ENCODE measurements around the gene SDK1.
"Not testable (repeated sequence)": the region's sequence is repeated elsewhere in the genome, so short reads cannot be mapped to it uniquely, and the experiment has no call there.

Gene SDK1

DNA sequence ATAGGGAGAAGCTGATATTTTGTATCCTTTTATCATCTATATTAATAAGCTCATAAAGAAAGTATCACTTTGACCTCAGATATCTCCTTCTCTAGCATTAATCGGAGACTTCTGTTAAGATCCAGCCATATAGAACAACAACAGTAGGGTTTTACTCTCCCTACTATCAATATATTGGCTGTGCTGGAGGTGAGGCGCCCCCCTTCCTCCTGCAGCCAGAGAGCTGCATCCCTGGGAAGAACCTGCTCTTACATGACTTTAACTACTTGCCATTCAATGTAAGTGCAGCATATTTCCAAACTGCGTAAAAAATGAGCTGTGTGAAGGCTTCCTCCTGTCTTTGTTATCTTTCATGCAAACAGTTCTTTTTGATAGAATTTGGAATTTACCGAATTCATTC is 247.8 kb downstream of the SDK1 start:
- no peak for DNase-seq

DNA sequence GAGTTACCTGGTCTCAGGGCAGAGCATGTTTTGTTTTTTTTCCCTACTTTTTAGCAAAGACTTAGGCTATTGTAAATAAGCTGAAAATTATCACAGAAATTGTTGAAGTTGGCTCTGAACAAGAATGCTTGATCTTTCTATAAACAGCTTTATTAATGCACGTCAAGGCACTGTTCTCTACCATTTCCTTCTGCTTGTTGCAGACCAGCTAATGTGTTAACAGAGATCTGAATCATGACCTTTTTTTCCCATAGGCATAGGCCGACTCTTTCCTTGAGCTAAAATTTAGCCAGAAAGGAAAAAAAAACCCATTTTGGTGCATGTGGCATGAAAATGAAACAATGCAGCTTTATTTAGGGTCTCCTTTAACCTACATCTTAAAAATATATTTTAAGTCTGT is 248.5 kb downstream of the SDK1 start:
- DNase-seq, result no peak

GRCh38 chr7:3551536-3551935 is 250.5 kb downstream of the SDK1 start:
- no peak for DNase-seq

DNA sequence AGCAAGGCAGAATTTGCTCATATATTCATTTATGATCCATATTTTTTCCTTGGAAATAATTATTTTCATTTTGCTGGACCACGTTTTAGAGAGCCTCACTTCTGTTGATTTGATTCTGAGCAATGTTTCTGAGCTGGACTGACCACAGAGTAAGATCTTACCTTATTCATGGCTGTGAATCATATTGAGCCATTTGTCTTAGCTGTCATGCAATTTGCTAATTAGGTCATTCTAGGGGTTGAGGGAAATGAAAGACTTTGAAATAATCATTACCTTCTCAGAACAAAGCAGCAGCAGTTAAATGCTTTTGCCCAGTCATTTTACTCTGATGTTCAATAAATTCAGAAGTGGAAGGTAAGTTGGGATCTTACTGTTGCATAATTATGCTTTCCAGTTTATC is 251.4 kb downstream of the SDK1 start:
- DNase-seq, result no peak

DNA sequence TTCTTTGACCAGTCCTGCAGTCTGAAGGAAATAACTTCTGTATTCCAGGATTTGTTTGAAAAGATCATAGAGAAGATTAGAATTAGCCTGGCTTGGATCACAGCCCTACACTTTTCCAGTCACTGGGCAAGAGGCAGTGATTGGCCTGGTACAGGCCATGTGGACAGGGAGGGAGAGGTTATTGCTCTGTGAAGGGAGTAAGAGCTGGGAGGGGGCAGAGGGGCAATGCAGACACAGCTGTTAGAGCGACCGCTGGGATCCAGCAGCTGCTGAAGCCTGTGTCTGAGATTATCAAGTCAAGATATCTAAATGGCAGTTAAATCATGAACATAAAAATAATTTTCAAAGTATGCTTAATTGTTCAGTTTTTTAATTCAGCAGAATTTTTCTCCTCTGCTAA is 257.3 kb downstream of the SDK1 start:
- DNase-seq, result no peak

DNA sequence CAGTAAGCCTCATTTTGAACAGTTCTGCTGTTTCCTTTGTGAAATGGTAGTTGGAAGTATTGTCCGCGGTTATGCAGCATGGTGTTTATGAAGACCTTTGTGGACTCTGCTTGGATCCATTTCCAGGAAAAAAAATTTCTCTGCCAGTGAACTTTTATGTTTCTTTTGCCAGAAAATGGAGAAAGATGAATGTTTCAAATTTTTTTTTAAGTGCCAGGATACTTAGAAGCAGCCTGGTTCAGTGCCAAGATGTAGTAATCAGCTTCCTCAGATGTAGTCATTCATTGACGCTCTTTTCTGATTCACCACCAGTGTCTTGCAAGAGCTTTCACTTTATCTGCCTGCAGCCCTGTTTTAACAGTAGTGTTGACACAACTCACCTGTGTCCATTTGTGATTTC is 258.2 kb downstream of the SDK1 start:
- DNase-seq, result no peak

- no peak for DNase-seq
Observed at GRCh38 chr7:3560495-3560894, 259.4 kb downstream of the SDK1 start.

DNA sequence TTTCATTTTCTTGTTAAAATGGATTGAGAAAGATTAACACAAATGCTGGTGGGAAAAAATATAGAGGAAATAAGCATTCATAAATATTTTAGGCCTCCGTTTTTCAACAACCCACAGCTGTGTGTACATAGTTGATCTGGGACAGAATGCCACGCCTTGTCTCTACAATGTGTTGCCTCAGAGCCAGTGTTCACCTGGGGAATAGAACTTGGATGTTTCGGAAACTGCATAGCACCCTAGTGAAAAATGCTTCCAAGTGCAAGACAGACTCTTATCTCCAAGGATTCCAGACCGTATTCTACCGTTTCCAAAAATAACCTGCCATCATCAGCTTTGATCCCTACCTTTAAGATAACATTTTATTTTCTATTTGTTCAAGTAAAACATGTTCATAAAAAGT is 260.9 kb downstream of the SDK1 start:
- DNase-seq, result no peak

- DNase-seq, result no peak
Observed at GRCh38 chr7:3564231-3564630, 263.2 kb downstream of the SDK1 start.

GRCh38 chr7:3568516-3568915 is 267.5 kb downstream of the SDK1 start:
- no peak for DNase-seq

GRCh38 chr7:3569643-3570042 is 268.6 kb downstream of the SDK1 start:
- no peak for DNase-seq

- DNase-seq, result no peak
Observed at GRCh38 chr7:3573151-3573550, 272.1 kb downstream of the SDK1 start.

DNA sequence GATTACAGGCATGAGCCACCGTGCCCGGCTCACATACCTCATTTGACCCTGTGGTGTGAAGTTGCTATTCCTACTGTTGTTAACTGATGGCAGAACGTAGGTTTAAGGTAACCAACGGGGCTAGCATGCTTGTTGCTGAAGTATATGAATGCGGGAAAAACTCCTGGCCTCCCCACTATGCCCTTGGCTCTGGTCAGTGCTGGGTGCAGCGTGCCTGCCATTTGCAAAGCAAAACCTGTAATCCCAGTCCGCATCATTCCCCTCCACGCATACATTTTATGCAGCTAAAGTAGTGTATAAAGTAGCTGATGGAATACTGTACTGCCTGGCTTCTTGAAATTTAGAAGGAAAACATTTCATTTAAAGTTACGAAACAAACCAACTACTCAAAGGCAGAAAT is 273.3 kb downstream of the SDK1 start:
- no peak for DNase-seq

DNA sequence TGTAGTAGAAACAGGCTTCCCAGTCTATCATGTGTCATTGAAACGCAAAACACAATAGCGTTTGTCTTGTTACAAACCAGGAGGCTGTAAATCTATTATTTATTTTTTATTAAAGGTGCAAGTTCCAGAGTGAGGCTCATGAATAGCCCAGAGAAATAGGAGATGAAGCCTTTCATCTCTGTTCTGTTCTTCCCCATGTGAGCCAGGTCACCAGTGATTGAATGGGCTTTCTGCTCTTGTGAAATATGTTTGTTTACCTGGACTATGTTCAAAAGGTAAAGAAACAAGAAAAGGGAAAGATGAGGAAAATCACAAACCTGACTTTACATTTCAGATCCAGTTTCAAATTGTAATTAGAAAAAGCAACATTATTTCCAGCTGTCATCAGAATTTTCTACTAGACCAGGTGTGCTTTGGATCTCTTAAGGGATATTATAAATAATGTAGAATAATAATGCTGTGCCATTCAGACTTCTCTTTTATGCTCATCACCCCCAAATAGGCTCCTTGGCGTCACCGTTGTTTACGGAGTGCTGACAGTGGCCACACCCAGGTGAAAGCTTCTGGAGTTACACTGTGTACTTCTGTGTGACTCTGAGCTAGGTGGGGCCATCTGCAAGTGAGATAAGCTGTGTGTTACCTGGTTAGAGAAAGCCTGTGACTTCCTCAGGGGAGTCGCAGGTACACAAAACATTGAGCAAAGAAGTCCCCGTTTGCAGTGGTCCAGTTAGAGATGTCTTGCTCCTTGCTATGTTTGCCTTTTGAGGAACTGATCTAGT is 274.9 kb downstream of the SDK1 start:
- no peak for DNase-seq

DNA sequence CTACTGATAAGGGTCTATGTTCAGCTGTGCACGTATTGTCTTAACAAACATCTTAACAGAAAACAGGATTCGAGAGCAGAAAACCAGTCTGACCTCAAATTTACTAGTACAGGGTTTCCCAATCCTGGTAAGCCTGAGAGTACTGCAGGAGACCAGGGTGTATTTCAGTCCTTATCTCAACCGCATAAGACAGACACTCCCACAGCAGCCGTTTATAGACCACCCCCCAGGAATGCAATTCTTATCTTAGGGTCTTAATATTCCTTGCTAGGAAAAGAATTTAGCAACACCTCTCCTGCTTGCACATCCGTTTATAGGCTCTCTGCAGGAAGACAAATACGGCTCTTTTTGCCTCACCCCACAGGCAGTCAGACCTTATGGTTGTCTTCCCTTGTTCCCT is 277.3 kb downstream of the SDK1 start:
- DNase-seq, result no peak

DNA sequence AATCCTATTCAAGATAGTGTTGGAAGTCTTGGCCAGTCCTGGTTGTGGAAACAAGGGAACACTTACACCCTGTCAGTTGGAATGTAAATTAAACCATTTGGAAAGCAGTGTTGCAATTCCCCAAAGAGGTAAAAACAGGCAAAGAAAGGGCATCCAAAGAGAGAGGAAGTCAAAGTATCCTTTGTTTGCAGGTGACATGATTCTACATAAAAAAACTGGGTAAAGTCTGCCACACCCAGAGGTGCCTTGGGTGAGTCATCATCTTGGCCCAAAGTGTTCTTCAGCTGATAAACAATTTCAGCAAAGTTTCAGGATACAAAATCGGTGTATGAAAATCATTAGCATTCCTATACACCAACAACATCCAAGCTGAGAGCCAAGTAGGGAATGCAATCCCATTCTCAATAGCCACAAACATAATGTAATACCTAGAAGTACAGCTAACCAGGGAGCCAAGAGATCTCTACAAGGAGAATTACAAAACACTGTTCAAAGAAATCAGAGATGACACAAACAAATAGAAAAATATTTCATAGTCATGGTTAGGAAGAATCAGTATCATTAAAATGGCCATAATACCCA is 278.7 kb downstream of the SDK1 start:
- no peak for DNase-seq

DNA sequence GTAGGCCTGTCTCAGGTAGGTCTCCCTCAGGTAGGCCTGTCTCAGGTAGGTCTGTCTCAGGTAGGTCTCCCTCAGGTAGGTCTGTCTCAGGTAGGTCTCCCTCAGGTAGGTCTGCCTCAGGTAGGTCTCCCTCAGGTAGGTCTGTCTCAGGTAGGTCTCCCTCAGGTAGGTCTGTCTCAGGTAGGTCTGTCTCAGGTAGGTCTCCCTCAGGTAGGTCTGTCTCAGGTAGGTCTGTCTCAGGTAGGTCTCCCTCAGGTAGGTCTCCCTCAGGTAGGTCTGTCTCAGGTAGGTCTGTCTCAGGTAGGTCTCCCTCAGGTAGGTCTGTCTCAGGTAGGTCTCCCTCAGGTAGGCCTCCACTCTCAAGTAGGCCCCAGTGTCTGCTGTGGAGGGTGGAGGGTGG is 281.1 kb downstream of the SDK1 start:
- DNase-seq, result not testable (repeated sequence)

GRCh38 chr7:3585826-3586225 is 284.8 kb downstream of the SDK1 start:
- DNase-seq, result no peak

GRCh38 chr7:3588341-3588740 is 287.3 kb downstream of the SDK1 start:
- DNase-seq, result no peak

GRCh38 chr7:3589752-3590151 is 288.7 kb downstream of the SDK1 start:
- no peak for DNase-seq

DNA sequence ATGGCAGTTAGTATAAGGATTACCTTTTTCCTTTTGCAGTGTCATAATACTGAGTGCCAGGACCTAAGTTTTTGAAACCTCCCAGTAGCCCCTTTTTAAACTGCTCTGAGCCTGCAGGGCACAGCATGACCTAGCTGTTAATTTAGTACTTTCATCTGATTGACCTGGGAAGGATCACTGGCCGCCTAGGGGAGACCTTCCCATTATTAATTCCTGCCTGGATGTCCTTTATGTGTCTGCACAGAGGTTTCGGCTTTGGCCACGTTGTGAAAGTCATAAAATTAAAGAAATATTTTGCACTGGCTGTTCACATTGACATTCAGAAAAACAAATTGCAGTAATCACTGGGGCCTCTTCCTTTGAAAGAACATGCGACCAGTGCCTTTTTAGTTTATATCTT is 290.2 kb downstream of the SDK1 start:
- DNase-seq, result no peak

GRCh38 chr7:3591944-3592343 is 290.9 kb downstream of the SDK1 start:
- no peak for DNase-seq

DNA sequence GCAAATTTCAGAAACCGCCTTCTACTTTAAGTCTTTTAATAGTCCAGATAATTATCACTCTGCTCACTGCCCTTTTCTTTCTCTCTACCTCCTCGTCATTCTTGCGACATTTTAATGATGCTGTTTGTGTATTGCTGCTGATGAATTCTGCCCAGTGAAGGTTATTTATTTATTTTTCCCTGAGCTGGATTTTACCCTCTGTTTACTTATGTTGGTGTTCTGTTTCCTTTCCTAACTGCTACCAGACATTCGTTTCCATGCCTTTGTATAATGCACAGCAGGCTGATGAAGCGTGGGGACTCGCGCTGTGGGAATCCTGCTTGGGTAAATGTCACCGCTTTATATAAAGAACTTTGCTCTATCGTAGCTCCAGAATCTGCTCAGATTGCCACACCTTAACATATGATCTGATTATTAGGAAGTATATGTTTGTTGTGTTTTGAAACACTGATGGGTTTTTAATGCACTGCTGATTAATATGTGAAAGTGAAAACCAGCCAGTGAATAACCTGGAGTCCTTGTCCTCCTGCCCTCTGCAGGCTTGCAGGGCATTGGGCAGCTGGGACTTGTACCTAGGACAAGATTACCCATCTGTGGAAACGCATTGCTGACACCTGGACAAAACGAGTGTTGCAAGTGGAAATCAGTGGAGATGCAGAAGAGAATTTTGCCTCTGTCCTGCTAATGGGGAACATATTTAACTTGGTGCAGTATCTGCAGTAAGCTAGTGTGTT is 291.5 kb downstream of the SDK1 start:
- DNase-seq, result no peak

GRCh38 chr7:3594901-3595300 is 293.8 kb downstream of the SDK1 start:
- no peak for DNase-seq

All from 8988T (cell line).